Calu3 (cell line): Measurements from ENCODE around the gene PPP1R2. TPM values are rescaled to one million over a fixed set of nuclear protein-coding genes. Genes with fewer than 3 reads are reported as not detected.

Source experiments
- BruUV-seq: library from RNA; stranded (reverse); fragments of 400-500 nt; replicated peaks from 2 replicates; lab custom pipeline; 2021; lab: Mats Ljungman, UMichigan
- CTCF ChIA-PET: fragments of 300-600 bp; sonication (Branson Sonifier 250); formaldehyde crosslinking; loops from one replicate; lab custom pipeline; 2022; ENCODE audit warnings: antibody characterized with exemption; lab: Charles Lee
- DNase-seq: peaks from one replicate; pipeline ENCODE4 v3.0.0; 2022
- H3K27ac Mint-ChIP-seq: one replicate; pipeline ENCODE4 v1.8.0; 2022; ENCODE audit warnings: mixed read lengths; ENCODE audit not compliant: unreplicated experiment
- H3K27me3 Mint-ChIP-seq: one replicate; pipeline ENCODE4 v1.8.0; 2022; ENCODE audit warnings: mixed read lengths; ENCODE audit not compliant: unreplicated experiment
- H3K36me3 Mint-ChIP-seq: one replicate; pipeline ENCODE4 v1.8.0; 2022; ENCODE audit warnings: mild to moderate bottlenecking, moderate library complexity, mixed read lengths; ENCODE audit not compliant: insufficient read depth, unreplicated experiment
- H3K4me1 Mint-ChIP-seq: one replicate; pipeline ENCODE4 v1.8.0; 2022; ENCODE audit warnings: mild to moderate bottlenecking, low read depth, mixed read lengths; ENCODE audit not compliant: unreplicated experiment
- H3K4me3 Mint-ChIP-seq: one replicate; pipeline ENCODE4 v1.8.0; 2022; ENCODE audit warnings: mild to moderate bottlenecking, low read depth, moderate library complexity, mixed read lengths; ENCODE audit not compliant: unreplicated experiment
- H3K9me3 Mint-ChIP-seq: one replicate; pipeline ENCODE4 v1.8.0; 2022; ENCODE audit warnings: low read depth, mixed read lengths; ENCODE audit not compliant: unreplicated experiment
- CTCF ChIP-seq: fragments of 200-600 bp; IDR thresholded peaks from one replicate; pipeline ENCODE4 v1.8.0; 2022; ENCODE audit warnings: antibody characterized with exemption; ENCODE audit not compliant: unreplicated experiment
- intact Hi-C: fragments of 100-400 bp; cut with micrococcal nuclease; formaldehyde crosslinking; loops from one replicate; pipeline ENCODE4 v1.10.0; 2022; ENCODE audit not compliant: unreplicated experiment
- total RNA-seq: library from RNA; stranded (reverse); gene quantifications from 2 replicates; pipeline ENCODE4 v1.2.3, GENCODE V29; 2022

The PPP1R2 gene
- total RNA-seq, 1 experiment from 2014 or later = 60.6 TPM

- BruUV-seq = no TSS peak
- CTCF ChIA-PET = interaction anchor here (0.6 kb wide), 1 partner anchor 604 kb away, joined by 5 read pairs; no protein-coding TSS in a partner anchor
- no peak overlapping the region for H3K4me3 Mint-ChIP-seq
- H3K27ac Mint-ChIP-seq = no peak overlapping the region
- H3K27me3 Mint-ChIP-seq = peaks cover 33% of the 10 kb centered on the region
- no peaks in the 10 kb centered on the region for H3K36me3 Mint-ChIP-seq
- DNase-seq = no peak
- TF ChIP-seq CTCF = no peak
- H3K9me3 Mint-ChIP-seq = no peaks in the 10 kb centered on the region
- intact Hi-C loops = no loop called here
- no peaks in the 10 kb centered on the region for H3K4me1 Mint-ChIP-seq
These were observed 34.6 kb upstream of the PPP1R2 start for GRCh38 chr3:195577645-195578177.

GRCh38 chr3:195574497-195575304 is 31.6 kb upstream of the PPP1R2 start:
- BruUV-seq = no TSS peak
- Mint-ChIP-seq H3K9me3 (no peaks in the 10 kb centered on the region), H3K4me1 (no peaks in the 10 kb centered on the region), H3K27ac (no peak overlapping the region), H3K4me3 (no peak overlapping the region), H3K36me3 (no peaks in the 10 kb centered on the region), H3K27me3 (peaks cover 49% of the 10 kb centered on the region)
- CTCF ChIA-PET = interaction anchor here (0.5 kb wide), 1 partner anchor 601 kb away, joined by 5 read pairs; no protein-coding TSS in a partner anchor
- intact Hi-C loops = no loop called here
- DNase-seq = no peak
- no peak for TF ChIP-seq CTCF

GRCh38 chr3:195573611-195574496 is 30.7 kb upstream of the PPP1R2 start:
- no peaks in the 10 kb centered on the region for H3K36me3 Mint-ChIP-seq
- no peak for TF ChIP-seq CTCF

DNA sequence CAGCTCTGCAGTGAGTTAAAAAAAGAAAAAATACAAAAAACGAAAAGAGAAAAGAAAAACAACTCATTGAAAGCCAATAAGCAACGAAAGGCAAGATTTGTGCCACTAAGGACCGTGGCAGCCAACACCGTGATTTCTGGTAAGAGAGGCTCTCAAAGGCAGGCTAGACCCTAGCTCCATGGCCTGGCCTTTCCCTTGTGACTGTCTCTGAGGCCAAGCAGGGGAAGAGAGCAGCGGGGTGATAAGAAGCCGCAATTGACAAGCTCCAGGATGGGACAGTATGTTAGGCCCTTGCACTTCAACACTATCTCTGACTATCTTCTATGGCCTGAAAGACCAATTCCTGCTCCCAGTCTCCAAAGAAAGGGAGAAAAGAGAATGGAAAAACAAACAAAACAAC is 28.2 kb upstream of the PPP1R2 start:
- CTCF ChIA-PET = interaction anchor here (0.7 kb wide), 1 partner anchor 1041 kb away, joined by 3 read pairs; no protein-coding TSS in a partner anchor
- no peak overlapping the region for H3K27ac Mint-ChIP-seq
- intact Hi-C loops = no loop called here
- TF ChIP-seq CTCF = no peak
- peaks cover 6% of the 10 kb centered on the region for H3K4me1 Mint-ChIP-seq
- H3K27me3 Mint-ChIP-seq = peaks cover 42% of the 10 kb centered on the region
- BruUV-seq = no TSS peak
- no peaks in the 10 kb centered on the region for H3K9me3 Mint-ChIP-seq
- no peak overlapping the region for H3K4me3 Mint-ChIP-seq
- H3K36me3 Mint-ChIP-seq = no peaks in the 10 kb centered on the region
- no peak for DNase-seq

More at GRCh38 chr3:195573611-195574496, 30.7 kb upstream of the PPP1R2 start:
- CTCF ChIA-PET = no interaction called here
- Mint-ChIP-seq H3K27ac (no peak overlapping the region), H3K4me1 (no peaks in the 10 kb centered on the region), H3K9me3 (no peaks in the 10 kb centered on the region), H3K4me3 (no peak overlapping the region), H3K27me3 (peaks cover 40% of the 10 kb centered on the region)
- BruUV-seq = no TSS peak
- intact Hi-C loops = no loop called here
- no peak for DNase-seq
